Measurements from ENCODE around the gene AHRR.

AHRR gene

GRCh38 chr5:351921-352245, 30.4 kb downstream of the AHRR start:
- peaks cover 0 to 66% (median 0%) of the 10 kb centered on the region in 4 experiments for H3K36me3 ChIP-seq (ENCODE audit: control insufficient read depth in 4 of 4, insufficient read depth in 4 of 4, low read length in 3 of 4)
- WGBS (ENCODE audit: insufficient coverage), result 84% methylated on average over 4 of the region's 4 CpGs
- H3K4me3 ChIP-seq (ENCODE audit: control insufficient read depth in 1 of 7, extremely low read depth in 1 of 7, insufficient read depth in 4 of 7, low read depth in 2 of 7, low read length in 6 of 7), result peak overlapping the region in 1 of 7 experiments; percentile 11
- POLR2A ChIA-PET, result no interaction called here
- peaks cover 0 to 8% (median 0%) of the 10 kb centered on the region in 4 experiments for H3K4me1 ChIP-seq (ENCODE audit: control extremely low read depth in 1 of 4, control insufficient read depth in 4 of 4, insufficient read depth in 4 of 4, low read length in 3 of 4)
- H3K27me3 ChIP-seq (replicated peaks in 2 of 5; ENCODE audit: control insufficient read depth in 4 of 5, insufficient read depth in 5 of 5, low read length in 4 of 5), result no peaks in the 10 kb centered on the region
- no peak overlapping the region for H3K27ac ChIP-seq (ENCODE audit: insufficient read depth in 1 of 2, low read depth in 1 of 2, low read length in 2 of 2, poor library complexity in 1 of 2, severe bottlenecking in 2 of 2)
- CTCF ChIA-PET, result interaction anchor here (0.7 kb wide), 1 partner anchor 17 kb away, joined by 4 read pairs; no protein-coding TSS in a partner anchor
- no peaks in the 10 kb centered on the region for H3K9me3 ChIP-seq (ENCODE audit: control extremely low read depth in 1 of 5, control insufficient read depth in 4 of 5, insufficient read depth in 2 of 5, low read depth in 1 of 5, low read length in 4 of 5)
- no peak for DNase-seq

- H3K27ac ChIP-seq (ENCODE audit: insufficient read depth in 1 of 2, low read depth in 1 of 2, low read length in 2 of 2, poor library complexity in 1 of 2, severe bottlenecking in 2 of 2), result no peak overlapping the region
- no peaks in the 10 kb centered on the region for H3K9me3 ChIP-seq (ENCODE audit: control extremely low read depth in 1 of 5, control insufficient read depth in 4 of 5, insufficient read depth in 2 of 5, low read depth in 1 of 5, low read length in 4 of 5)
- H3K27me3 ChIP-seq (replicated peaks in 2 of 5; ENCODE audit: control insufficient read depth in 4 of 5, insufficient read depth in 5 of 5, low read length in 4 of 5), result no peaks in the 10 kb centered on the region
- DNase-seq, result peak in 2 of 3 donors; percentile 60 to 79
- H3K4me3 ChIP-seq (ENCODE audit: control insufficient read depth in 1 of 7, extremely low read depth in 1 of 7, insufficient read depth in 4 of 7, low read depth in 2 of 7, low read length in 6 of 7), result no peak overlapping the region
- ChIA-PET CTCF (interaction anchor here (1.3 kb wide), 1 partner anchor 34 kb away, joined by 3 read pairs; no protein-coding TSS in a partner anchor), POLR2A (no interaction called here)
- H3K36me3 ChIP-seq (ENCODE audit: control insufficient read depth in 4 of 4, insufficient read depth in 4 of 4, low read length in 3 of 4), result peaks cover 0 to 58% (median 0%) of the 10 kb centered on the region in 4 experiments
- WGBS (ENCODE audit: insufficient coverage), result 96% methylated on average over 5 of the region's 22 CpGs
- H3K4me1 ChIP-seq (ENCODE audit: control extremely low read depth in 1 of 4, control insufficient read depth in 4 of 4, insufficient read depth in 4 of 4, low read length in 3 of 4), result peaks cover 0 to 8% (median 0%) of the 10 kb centered on the region in 4 experiments
These were observed 31.4 kb downstream of the AHRR start for GRCh38 chr5:352639-353611.

- Histone ChIP-seq H3K4me3 (ENCODE audit: control insufficient read depth in 1 of 7, extremely low read depth in 1 of 7, insufficient read depth in 4 of 7, low read depth in 2 of 7, low read length in 6 of 7) (no peak overlapping the region), H3K4me1 (ENCODE audit: control extremely low read depth in 1 of 4, control insufficient read depth in 4 of 4, insufficient read depth in 4 of 4, low read length in 3 of 4) (peaks cover 0 to 8% (median 0%) of the 10 kb centered on the region in 4 experiments), H3K36me3 (ENCODE audit: control insufficient read depth in 4 of 4, insufficient read depth in 4 of 4, low read length in 3 of 4) (peaks cover 0 to 53% (median 0%) of the 10 kb centered on the region in 4 experiments), H3K9me3 (ENCODE audit: control extremely low read depth in 1 of 5, control insufficient read depth in 4 of 5, insufficient read depth in 2 of 5, low read depth in 1 of 5, low read length in 4 of 5) (no peaks in the 10 kb centered on the region), H3K27ac (ENCODE audit: insufficient read depth in 1 of 2, low read depth in 1 of 2, low read length in 2 of 2, poor library complexity in 1 of 2, severe bottlenecking in 2 of 2) (no peak overlapping the region), H3K27me3 (replicated peaks in 2 of 5; ENCODE audit: control insufficient read depth in 4 of 5, insufficient read depth in 5 of 5, low read length in 4 of 5) (no peaks in the 10 kb centered on the region)
- no peak for DNase-seq
- CTCF ChIA-PET, result interaction anchor here (0.9 to 1.6 kb wide), 3 partner anchors 8 to 74 kb away, joined by 3 to 4 read pairs (median 3); no protein-coding TSS in a partner anchor
- WGBS (ENCODE audit: insufficient coverage), result 98% methylated on average over 27 of the region's 30 CpGs
- POLR2A ChIA-PET, result no interaction called here
These were observed 32.4 kb downstream of the AHRR start for GRCh38 chr5:353612-354580.

- no peak for DNase-seq
- H3K36me3 ChIP-seq (ENCODE audit: control insufficient read depth in 4 of 4, insufficient read depth in 4 of 4, low read length in 3 of 4), result peaks cover 0 to 58% (median 0%) of the 10 kb centered on the region in 4 experiments
- ChIA-PET POLR2A (no interaction called here), CTCF (interaction anchor here (0.9 to 1.6 kb wide), 2 partner anchors 9 to 73 kb away, joined by 3 to 4 read pairs; no protein-coding TSS in a partner anchor)
- H3K9me3 ChIP-seq (ENCODE audit: control extremely low read depth in 1 of 5, control insufficient read depth in 4 of 5, insufficient read depth in 2 of 5, low read depth in 1 of 5, low read length in 4 of 5), result no peaks in the 10 kb centered on the region
- peaks cover 0 to 8% (median under 1%) of the 10 kb centered on the region in 4 experiments for H3K4me1 ChIP-seq (ENCODE audit: control extremely low read depth in 1 of 4, control insufficient read depth in 4 of 4, insufficient read depth in 4 of 4, low read length in 3 of 4)
- no peak overlapping the region for H3K27ac ChIP-seq (ENCODE audit: insufficient read depth in 1 of 2, low read depth in 1 of 2, low read length in 2 of 2, poor library complexity in 1 of 2, severe bottlenecking in 2 of 2)
- H3K27me3 ChIP-seq (replicated peaks in 2 of 5; ENCODE audit: control insufficient read depth in 4 of 5, insufficient read depth in 5 of 5, low read length in 4 of 5), result no peaks in the 10 kb centered on the region
- no peak overlapping the region for H3K4me3 ChIP-seq (ENCODE audit: control insufficient read depth in 1 of 7, extremely low read depth in 1 of 7, insufficient read depth in 4 of 7, low read depth in 2 of 7, low read length in 6 of 7)
- 91% methylated on average over 21 of the region's 23 CpGs for WGBS (ENCODE audit: insufficient coverage)
These were observed 33.3 kb downstream of the AHRR start for GRCh38 chr5:354581-355378.

GRCh38 chr5:355379-355935, 33.9 kb downstream of the AHRR start:
- CTCF ChIA-PET, result interaction anchor here (1.6 kb wide), 1 partner anchor 9 kb away, joined by 4 read pairs; no protein-coding TSS in a partner anchor
- Histone ChIP-seq H3K27ac (ENCODE audit: insufficient read depth in 1 of 2, low read depth in 1 of 2, low read length in 2 of 2, poor library complexity in 1 of 2, severe bottlenecking in 2 of 2) (no peak overlapping the region), H3K4me3 (ENCODE audit: control insufficient read depth in 1 of 7, extremely low read depth in 1 of 7, insufficient read depth in 4 of 7, low read depth in 2 of 7, low read length in 6 of 7) (no peak overlapping the region), H3K36me3 (ENCODE audit: control insufficient read depth in 4 of 4, insufficient read depth in 4 of 4, low read length in 3 of 4) (peaks cover 0 to 60% (median 0%) of the 10 kb centered on the region in 4 experiments), H3K4me1 (ENCODE audit: control extremely low read depth in 1 of 4, control insufficient read depth in 4 of 4, insufficient read depth in 4 of 4, low read length in 3 of 4) (peaks cover 0 to 8% (median 3%) of the 10 kb centered on the region in 4 experiments), H3K27me3 (replicated peaks in 2 of 5; ENCODE audit: control insufficient read depth in 4 of 5, insufficient read depth in 5 of 5, low read length in 4 of 5) (no peaks in the 10 kb centered on the region), H3K9me3 (ENCODE audit: control extremely low read depth in 1 of 5, control insufficient read depth in 4 of 5, insufficient read depth in 2 of 5, low read depth in 1 of 5, low read length in 4 of 5) (no peaks in the 10 kb centered on the region)
- no peak for DNase-seq
- WGBS (ENCODE audit: insufficient coverage), result 89% methylated on average over 19 of the region's 19 CpGs
- POLR2A ChIA-PET, result no interaction called here

- peaks cover 0 to 60% (median 0%) of the 10 kb centered on the region in 4 experiments for H3K36me3 ChIP-seq (ENCODE audit: control insufficient read depth in 4 of 4, insufficient read depth in 4 of 4, low read length in 3 of 4)
These were observed 34.4 kb downstream of the AHRR start for GRCh38 chr5:355958-356357.

More at GRCh38 chr5:355958-356357, 34.4 kb downstream of the AHRR start:
- ChIA-PET CTCF (interaction anchor here (1.6 kb wide), 1 partner anchor 10 kb away, joined by 4 read pairs; no protein-coding TSS in a partner anchor), POLR2A (no interaction called here)
- no peak overlapping the region for H3K4me3 ChIP-seq (ENCODE audit: control insufficient read depth in 1 of 7, extremely low read depth in 1 of 7, insufficient read depth in 4 of 7, low read depth in 2 of 7, low read length in 6 of 7)
- 100% methylated on average over 3 of the region's 4 CpGs for WGBS (ENCODE audit: insufficient coverage)
- DNase-seq, result no peak
- H3K4me1 ChIP-seq (ENCODE audit: control extremely low read depth in 1 of 4, control insufficient read depth in 4 of 4, insufficient read depth in 4 of 4, low read length in 3 of 4), result peaks cover 0 to 8% (median 3%) of the 10 kb centered on the region in 4 experiments
- H3K27me3 ChIP-seq (replicated peaks in 2 of 5; ENCODE audit: control insufficient read depth in 4 of 5, insufficient read depth in 5 of 5, low read length in 4 of 5), result no peaks in the 10 kb centered on the region
- no peak overlapping the region for H3K27ac ChIP-seq (ENCODE audit: insufficient read depth in 1 of 2, low read depth in 1 of 2, low read length in 2 of 2, poor library complexity in 1 of 2, severe bottlenecking in 2 of 2)
- no peaks in the 10 kb centered on the region for H3K9me3 ChIP-seq (ENCODE audit: control extremely low read depth in 1 of 5, control insufficient read depth in 4 of 5, insufficient read depth in 2 of 5, low read depth in 1 of 5, low read length in 4 of 5)
